Ovary (tissue), 9 donors: ENCODE results near the gene LHX4. TPM values are rescaled to one million over a fixed set of nuclear protein-coding genes. Genes with fewer than 3 reads are reported as not detected.
A peak's percentile ranks its signal among the peaks of the same experiment; 100 is the strongest.

Source experiments
- DNase-seq, 5 donors: peaks; one replicate each; pipeline ENCODE4 v3.0.0-alpha.2; 2019 to 2020
- H3K27ac ChIP-seq, 2 donors: fragments of 200-600 bp; one replicate each; pipeline versions ENCODE4 v1.5.1 to v1.8.0; 2019 to 2022
- H3K27me3 ChIP-seq: fragments of 200-600 bp; one replicate; pipeline ENCODE4 v1.8.0; 2022
- H3K36me3 ChIP-seq: fragments of 200-600 bp; sonication (generic); one replicate; pipeline ENCODE4 v1.5.1; 2019
- H3K4me1 ChIP-seq: one replicate; pipeline ENCODE4 v1.8.1; 2013; ENCODE audit warnings: mild to moderate bottlenecking, moderate library complexity; ENCODE audit not compliant: insufficient read depth
- H3K4me3 ChIP-seq: fragments of 200-600 bp; sonication (generic); one replicate; pipeline ENCODE4 v1.5.1; 2017
- H3K9me3 ChIP-seq, 2 donors: fragments of 200-600 bp in 1 of 2; sonication (generic) in 1 of 2; one replicate each; pipeline versions ENCODE4 v1.5.1 to v1.8.1; 2013 to 2019; ENCODE audit warnings: mild to moderate bottlenecking in 1 of 2, moderate library complexity in 1 of 2
- CTCF ChIP-seq, 3 donors: fragments of 450-650 bp in 2 of 3; fragments of 200-600 bp in 1 of 3; IDR thresholded peaks; one replicate each; pipeline versions ENCODE4 v1.5.1 to v1.8.0; 2016 to 2022; ENCODE audit warnings: antibody characterized with exemption in 3 of 3, mild to moderate bottlenecking in 1 of 3
- EP300 ChIP-seq: sonication (generic); formaldehyde crosslinking; IDR thresholded peaks from one replicate; pipeline ENCODE4 v1.6.1; 2017; ENCODE audit warnings: antibody characterized with exemption
- POLR2A ChIP-seq: fragments of 450-650 bp; IDR thresholded peaks from one replicate; pipeline ENCODE4 v1.6.1; 2017; ENCODE audit warnings: antibody characterized with exemption, mild to moderate bottlenecking, moderate library complexity
- WGBS, 3 donors: extraction: QIAGEN DNeasy Blood & Tissue Kit in 1 of 3; methylation state at CpG; one replicate each; pipeline versions ENCODE4 v1.1.5 to v1.1.7; 2013 to 2017; 5-methylcytosine and 5-hydroxymethylcytosine counted together
- intact Hi-C, 4 donors: fragments of 100-400 bp; cut with DNase I; formaldehyde crosslinking; loops; one replicate each; pipeline versions ENCODE4 v1.11.0 to v1.15.1; 2022 to 2023
- polyA plus RNA-seq, 2 donors: library from polyadenylated mRNA; stranded (reverse); fragments of 200-250 nt in 1 of 2; fragments of 350-450 nt in 1 of 2; fragmentation: Illumina TruSeq in 1 of 2; extraction: RNeasy Lipid Tissue Mini Kit (QIAGEN cat#74804) in 1 of 2; gene quantifications; one replicate each; pipeline ENCODE4 v1.2.3, GENCODE V29; 2013 to 2014
- total RNA-seq, 7 donors: library from RNA; depleted of rRNA in 2 of 7; stranded (reverse); fragments of >200 nt in 2 of 7; fragmentation: NEBNext Ultra II Directional in 3 of 7; extraction: Animal tissue kit (Norgen Biotek cat#: 25700) in 3 of 7; gene quantifications; one replicate each; pipeline versions ENCODE4 v1.1.0 to v1.2.4, GENCODE V29; 2016 to 2023
- donor health status: DM: no; HTN: no; CAD: no; lungs with moderate emphysema.
- donor health status: DM: no; HTN: no; CAD: no.
- donor health status: Bipolar disorder and iron deficiency.
- donor health status: DM: yes; HTN: yes; CAD: no.
- donor health status: DM: no; HTN: no; CAD: no.
- donor health status: DM: yes; HTN: yes; CAD: no.

LHX4 gene
- total and polyA plus RNA-seq, 9 donors, result 0.05 to 0.10 TPM; not detected in 7

DNA sequence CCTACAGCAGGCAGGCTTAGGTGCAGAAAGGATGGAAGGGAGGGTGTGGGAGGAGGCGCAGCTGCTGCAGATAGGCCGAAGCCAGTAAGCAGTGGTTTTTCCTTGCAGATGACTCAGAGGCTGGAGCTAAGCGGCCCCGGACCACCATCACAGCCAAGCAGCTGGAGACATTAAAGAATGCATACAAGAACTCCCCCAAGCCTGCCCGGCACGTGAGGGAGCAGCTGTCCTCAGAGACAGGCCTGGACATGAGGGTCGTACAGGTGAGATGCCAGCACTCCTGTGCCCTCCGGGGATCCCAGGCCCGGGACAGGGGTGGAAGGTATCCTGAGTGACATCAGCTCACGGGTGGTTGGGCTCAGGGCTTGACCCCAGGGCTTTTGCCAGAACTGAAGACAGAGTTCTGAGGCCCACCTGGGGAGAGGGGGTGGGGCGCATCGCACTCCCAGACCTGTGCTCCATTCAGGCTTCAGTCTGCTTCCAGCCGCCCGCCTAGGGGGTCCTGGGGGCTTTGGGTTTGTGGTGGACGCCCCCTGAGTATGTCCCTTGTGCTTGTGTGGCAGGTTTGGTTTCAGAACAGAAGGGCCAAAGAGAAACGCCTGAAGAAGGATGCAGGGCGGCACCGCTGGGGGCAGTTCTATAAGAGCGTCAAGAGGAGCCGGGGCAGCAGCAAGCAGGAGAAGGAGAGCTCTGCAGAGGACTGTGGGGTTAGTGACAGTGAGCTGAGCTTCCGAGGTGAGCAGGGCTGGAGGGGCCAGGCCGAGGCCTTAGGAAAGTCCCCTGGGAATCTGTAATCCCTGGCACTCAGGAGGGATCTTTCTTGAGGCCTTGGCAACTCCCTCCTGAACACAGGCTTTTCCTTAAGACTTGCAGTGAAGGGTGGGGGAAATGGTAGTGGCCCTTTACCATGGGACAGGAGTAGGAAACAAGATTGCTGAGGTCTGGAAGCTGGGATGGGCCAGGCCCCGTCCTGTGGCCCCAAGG lies 41.5 kb downstream of the LHX4 start:
- Histone ChIP-seq H3K36me3 (no peaks in the 10 kb centered on the region), H3K27ac (no peak overlapping the region), H3K9me3 (no peaks in the 10 kb centered on the region), H3K27me3 (no peaks in the 10 kb centered on the region), H3K4me3 (no peak overlapping the region), H3K4me1 (peaks cover 5% of the 10 kb centered on the region)
- peak in 2 of 5 donors; percentile 41 to 52 for DNase-seq
- intact Hi-C loops, result no loop called here
- TF ChIP-seq CTCF (IDR thresholded peaks at IDR 0.05) (no peak), EP300 (no peak), POLR2A (no peak)
- 49 to 51% (median 51%) methylated on average over 23 of the region's 23 CpGs for WGBS, 3 donors

GRCh38 chr1:180272395-180272794 lies 42.3 kb downstream of the LHX4 start:
- no peak for TF ChIP-seq POLR2A
- TF ChIP-seq CTCF (IDR thresholded peaks at IDR 0.05), result no peak
- no peak for TF ChIP-seq EP300
- Histone ChIP-seq H3K4me3 (no peak overlapping the region), H3K9me3 (no peaks in the 10 kb centered on the region), H3K36me3 (no peaks in the 10 kb centered on the region), H3K27me3 (no peaks in the 10 kb centered on the region), H3K4me1 (peaks cover 5% of the 10 kb centered on the region), H3K27ac (no peak overlapping the region)
- 94 to 99% (median 95%) methylated on average over 4 of the region's 4 CpGs for WGBS, 3 donors
- no peak for DNase-seq
- intact Hi-C loops, result no loop called here

DNA sequence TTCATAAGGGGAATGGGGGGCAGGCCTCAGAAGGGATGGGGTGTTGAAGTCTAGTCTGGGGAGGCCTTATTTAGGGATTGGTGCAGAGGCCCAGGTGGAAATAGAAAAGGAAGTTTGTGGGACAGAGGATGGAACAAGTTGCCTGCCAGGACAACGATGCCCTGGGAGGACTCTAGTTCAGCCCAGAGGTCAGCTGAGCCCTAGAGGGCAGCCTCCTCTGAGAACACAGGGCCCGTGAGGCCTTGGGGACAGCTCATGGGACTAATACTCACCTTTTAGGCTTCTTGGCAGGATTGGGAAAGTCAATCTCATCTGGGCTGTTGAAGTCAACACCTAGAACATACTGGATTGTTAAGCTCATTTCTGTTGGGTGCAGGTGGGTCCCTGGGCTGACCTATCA lies 43.0 kb downstream of the LHX4 start:
- no peaks in the 10 kb centered on the region for H3K36me3 ChIP-seq
- DNase-seq, result no peak
- H3K4me3 ChIP-seq, result no peak overlapping the region
- H3K27ac ChIP-seq, result no peak overlapping the region
- no peaks in the 10 kb centered on the region for H3K9me3 ChIP-seq
- WGBS, 3 donors, result 86 to 95% (median 92%) methylated on average over 2 of the region's 2 CpGs
- intact Hi-C loops, result no loop called here
- H3K4me1 ChIP-seq, result peaks cover 5% of the 10 kb centered on the region
- H3K27me3 ChIP-seq, result no peaks in the 10 kb centered on the region
- TF ChIP-seq EP300 (no peak), POLR2A (no peak)

DNA sequence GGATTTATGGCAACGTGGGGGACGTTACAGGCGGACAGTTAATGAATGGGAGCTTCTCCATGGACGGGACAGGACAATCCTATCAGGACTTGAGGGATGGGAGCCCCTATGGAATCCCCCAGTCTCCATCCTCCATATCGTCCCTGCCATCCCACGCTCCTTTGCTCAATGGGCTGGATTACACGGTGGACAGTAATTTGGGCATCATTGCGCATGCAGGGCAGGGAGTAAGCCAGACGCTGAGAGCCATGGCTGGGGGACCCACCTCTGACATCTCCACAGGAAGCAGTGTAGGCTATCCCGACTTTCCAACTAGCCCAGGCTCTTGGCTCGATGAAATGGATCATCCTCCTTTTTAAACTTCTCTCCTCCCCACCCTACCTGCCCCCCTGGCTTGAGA lies 44.2 kb downstream of the LHX4 start:
- H3K4me3 ChIP-seq, result no peak overlapping the region
- H3K36me3 ChIP-seq, result no peaks in the 10 kb centered on the region
- H3K4me1 ChIP-seq, result peaks cover 5% of the 10 kb centered on the region
- no peaks in the 10 kb centered on the region for H3K27me3 ChIP-seq
- WGBS, 3 donors, result 95 to 97% (median 96%) methylated on average over 11 of the region's 11 CpGs
- DNase-seq, result no peak
- TF ChIP-seq EP300, result no peak
- TF ChIP-seq CTCF (IDR thresholded peaks at IDR 0.05), result no peak
- TF ChIP-seq POLR2A, result no peak
- intact Hi-C loops, result no loop called here
- H3K27ac ChIP-seq, result no peak overlapping the region
- H3K9me3 ChIP-seq, result no peaks in the 10 kb centered on the region

- intact Hi-C loops, result no loop called here
- Histone ChIP-seq H3K27me3 (no peaks in the 10 kb centered on the region), H3K36me3 (no peaks in the 10 kb centered on the region), H3K27ac (no peak overlapping the region), H3K4me1 (peaks cover 5% of the 10 kb centered on the region), H3K4me3 (no peak overlapping the region), H3K9me3 (no peaks in the 10 kb centered on the region)
- TF ChIP-seq EP300 (no peak), CTCF (IDR thresholded peaks at IDR 0.05) (no peak), POLR2A (no peak)
- DNase-seq, result no peak
- WGBS, 3 donors, result 79 to 95% (median 93%) methylated on average over 3 to 5 of the region's 5 CpGs
Observed at GRCh38 chr1:180275726-180276125, 45.7 kb downstream of the LHX4 start.
